Endometrium (tissue), 2 donors: ENCODE results near the gene BTK.

Experiments
- FAIRE-seq: peaks from 2 replicates; lab custom pipeline; 2012; peaks lifted over from hg19 to GRCh38; lab: Jason Lieb, UNC
- donor health status: control.
- donor health status: control.

BTK gene

DNA sequence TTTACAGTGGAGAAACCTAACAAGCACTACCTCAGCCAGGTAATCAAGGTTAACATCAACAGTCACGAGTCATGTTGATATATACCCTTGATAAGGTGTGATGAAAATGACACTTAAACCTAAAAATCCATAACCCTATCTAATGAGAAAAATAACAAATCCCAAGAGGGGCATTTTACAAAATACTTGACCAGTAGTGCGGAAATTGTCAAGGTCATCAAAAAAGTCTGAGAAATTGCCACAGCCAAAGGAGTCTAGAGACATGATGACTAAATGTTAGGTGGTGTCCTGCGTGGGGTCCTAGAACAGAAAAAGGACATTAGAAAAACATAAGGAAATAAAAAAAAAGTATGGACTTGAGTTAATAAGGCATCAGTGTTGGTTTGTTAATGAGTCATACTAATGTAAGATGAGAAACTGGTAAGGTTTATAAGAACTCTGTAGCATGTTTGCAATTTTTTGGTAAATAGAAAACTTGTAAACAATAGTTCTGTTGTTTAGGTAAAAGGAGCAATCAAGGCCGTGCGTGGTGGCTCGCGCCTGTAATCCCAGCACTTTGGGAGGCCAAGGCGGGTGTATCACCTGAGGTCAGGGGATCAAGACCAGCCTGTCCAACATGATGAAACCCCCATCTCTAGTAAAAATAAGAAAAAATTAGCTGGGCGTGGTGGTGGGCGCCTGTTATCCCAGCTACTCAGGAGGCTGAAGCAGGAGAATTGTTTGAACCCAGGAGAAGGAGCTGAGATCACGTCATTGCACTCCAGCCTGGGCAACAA is 7.7 kb upstream of the BTK start:
- no peak for FAIRE-seq

DNA sequence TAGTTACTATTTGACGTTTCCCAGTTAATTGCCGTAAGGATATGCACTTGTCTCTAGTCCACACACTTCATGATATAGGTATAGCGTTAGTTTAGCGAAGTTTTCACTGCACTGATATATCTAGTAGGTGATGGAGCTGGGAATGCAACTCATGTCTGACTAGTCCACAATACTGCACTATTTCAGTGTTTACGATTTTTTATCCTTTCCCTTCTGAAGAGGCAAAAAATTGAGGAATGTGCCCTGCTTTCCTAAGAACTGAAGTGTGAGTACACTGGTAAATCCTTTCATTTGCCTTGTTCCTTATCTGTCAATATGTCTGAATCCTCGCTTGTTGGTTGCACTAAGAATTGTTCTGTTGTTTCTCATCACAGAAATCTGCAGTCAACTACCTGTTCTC is 5.8 kb upstream of the BTK start:
- FAIRE-seq, result no peak

DNA sequence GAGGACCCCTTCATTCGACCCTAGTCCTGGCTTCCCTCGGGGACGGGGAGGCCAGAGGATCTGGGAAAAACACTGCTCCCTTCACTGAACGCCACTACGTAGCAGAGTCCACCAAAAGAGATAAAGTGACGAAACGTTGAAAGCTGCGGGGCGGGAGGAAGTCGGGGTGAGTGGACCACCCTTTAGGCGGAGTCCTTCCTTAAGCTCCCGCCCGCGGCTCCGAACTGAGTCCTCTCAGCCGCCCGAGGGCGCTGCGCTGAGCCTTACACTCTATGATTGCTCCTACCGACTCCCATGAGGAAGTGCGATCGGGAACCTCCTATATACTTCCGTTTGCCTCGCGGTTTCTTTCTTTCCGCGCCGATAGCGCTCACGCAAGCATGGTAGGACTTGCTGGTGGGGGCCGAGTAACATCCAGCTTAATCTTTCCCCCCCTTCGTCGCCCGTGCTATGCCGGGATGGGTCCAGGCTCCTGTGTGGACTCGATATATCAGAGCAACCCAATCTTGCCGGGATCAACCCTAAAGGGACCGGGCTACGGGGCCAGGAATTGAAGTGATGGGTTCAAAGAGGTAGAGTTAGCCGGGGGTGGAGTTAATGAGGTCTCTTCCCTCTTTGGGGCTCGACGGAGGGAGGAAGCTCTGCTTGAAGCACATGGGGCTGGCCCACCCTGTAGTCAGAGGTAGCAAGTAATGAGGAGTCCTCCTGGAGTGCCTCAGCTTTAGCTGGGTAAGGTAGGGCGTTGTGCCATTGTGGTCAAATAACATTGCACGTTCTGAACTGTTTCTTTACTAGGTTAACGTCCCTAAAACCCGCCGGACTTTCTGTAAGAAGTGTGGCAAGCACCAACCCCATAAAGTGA is 4.9 kb upstream of the BTK start, which contains the start of gene RPL36A:
RPL36A (plus strand) TSS at position 348 of the 862 bp plus-strand sequence; CDS start at position 381, 33 bp downstream.
- FAIRE-seq, result no peak

DNA sequence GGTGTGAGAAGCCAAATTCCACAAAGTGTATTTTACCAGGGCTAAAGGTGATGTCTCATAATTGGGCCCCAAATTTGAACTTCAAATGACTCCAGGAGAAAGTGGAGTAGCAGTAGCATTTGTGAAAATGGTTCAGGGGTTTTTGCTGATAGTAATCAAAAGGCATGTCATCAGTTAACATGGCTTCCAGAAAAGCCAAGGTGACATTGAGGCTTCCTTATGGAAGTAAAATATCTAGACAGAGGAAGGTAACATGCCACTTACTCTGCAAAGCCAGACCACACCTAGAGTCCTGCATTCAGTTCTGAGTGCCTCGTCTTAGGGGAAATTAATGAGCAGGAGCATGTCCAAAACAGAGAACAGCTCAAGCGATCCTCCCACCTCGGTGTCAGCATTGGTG is 2.6 kb upstream of the BTK start:
- no peak for FAIRE-seq

DNA sequence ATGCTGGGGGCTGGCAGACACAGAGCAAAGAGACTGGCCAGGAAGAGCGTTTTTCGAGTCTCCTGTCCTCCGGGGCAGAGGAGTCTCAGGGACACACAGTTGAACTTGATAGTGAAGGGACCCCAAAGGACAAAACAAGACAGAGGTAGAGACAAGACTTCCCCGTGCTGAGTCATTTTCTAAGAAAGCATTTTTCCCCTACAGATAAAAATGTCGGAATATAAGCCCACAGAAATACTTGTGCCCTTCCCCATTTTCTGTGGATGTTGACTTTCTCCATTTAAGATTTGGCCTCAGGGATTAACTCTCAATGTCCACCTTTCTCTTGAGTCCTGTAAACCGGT is 523 bp upstream of the BTK start:
- no peak for FAIRE-seq

DNA sequence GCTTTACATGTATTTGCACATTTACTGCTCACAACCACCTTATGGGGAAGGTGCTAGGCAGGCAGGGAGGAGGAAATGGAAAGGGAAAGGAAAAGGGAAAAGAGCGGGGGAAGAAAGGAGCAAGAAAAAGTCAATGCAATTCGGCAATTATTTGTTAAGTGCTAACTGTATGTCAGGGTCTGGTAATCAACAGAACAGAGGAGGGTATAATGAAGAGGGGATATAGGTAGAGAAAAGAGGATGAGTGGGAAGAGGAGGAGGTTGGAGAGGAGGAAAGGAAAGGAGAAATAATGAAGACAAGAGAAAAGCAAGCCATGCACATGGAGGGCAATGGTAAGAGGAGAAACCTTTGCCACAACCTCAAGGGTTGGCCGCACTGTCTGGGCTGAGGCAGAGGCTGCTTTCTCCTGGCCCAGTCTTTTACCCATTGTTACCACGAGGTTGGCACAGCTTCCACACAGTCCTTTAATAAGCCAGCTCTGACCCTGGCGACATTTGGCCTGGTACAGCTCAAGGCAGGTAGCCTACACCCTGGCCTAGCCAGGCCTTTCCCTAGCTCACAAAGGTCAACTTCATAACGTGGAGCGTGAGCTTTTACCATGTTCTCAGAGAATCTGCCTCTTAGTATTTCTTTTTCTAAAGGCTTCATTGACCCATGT is 836 bp downstream of the BTK start:
- no peak for FAIRE-seq

DNA sequence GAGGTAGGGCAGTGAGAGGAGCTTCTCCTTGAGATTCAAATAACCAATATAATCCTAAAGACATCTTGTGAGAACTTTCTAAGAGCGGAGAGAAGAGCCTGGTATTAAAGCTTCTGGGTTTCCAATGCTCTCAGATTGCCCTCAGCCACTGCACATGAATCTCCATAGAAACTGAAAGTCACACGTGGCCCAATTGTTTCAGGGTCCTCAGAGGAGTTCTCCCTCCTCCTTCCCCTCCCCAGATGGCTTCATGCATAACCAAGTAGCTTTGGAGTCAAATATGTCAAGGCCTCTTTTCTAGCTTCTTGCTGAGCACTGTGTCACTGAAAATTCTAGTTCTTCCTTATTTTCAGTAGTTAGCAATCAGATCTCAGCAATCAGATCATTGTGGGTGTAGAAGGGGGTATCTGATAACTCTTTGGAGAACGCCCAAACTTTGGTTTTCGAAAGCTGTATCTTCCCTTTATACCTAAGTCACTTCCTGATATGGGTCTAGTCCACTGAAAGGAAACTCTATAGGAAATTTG is 2.2 kb downstream of the BTK start:
- FAIRE-seq, result no peak

DNA sequence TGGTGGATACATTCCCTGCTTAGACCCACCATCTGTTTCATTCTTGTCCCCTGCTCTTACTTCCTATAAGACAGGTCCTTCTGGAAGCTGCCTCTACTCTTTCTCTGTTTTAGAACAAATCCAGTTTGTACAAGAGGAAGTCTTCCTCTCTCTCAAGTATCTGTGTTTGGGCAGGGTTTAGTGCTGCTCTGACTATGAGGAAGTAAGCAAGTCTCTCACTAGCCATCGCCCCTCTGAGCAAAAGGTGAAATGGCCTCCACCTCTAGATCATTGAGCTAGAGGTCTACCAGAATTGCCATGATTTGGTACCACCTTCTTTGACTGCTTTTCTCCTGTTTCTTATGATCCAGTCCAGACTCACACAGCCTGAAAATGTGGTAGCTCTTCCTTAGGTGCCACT is 8.4 kb downstream of the BTK start:
- no peak for FAIRE-seq

DNA sequence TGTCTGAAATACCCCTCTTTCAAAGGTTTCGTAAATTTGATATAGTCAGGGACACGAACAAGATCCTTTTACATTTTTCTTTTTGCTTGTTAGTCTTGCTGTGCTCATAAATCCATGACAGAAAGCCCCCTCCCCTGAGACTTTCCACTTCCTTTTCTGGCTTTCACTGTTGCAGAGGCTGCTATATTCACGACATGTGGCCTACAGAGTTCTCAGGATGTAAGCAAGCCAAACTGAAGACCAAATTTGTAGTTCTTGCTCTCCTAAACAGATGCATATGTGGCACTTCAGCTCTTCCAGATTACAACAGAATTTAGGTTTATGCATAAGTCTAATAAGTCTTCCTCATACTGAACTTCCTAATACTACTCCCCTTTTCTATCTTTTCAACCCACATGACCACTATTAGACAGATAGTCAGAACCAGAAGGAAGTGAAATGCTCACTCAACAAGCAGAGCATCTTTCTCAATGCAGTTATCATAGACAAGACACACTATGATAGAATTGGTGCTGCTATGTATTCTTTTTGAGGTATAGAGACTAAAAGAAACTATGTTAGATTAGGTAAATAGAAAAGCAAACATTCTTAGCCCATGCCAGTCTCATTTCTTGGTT is 15.0 kb downstream of the BTK start:
- FAIRE-seq, result no peak

DNA sequence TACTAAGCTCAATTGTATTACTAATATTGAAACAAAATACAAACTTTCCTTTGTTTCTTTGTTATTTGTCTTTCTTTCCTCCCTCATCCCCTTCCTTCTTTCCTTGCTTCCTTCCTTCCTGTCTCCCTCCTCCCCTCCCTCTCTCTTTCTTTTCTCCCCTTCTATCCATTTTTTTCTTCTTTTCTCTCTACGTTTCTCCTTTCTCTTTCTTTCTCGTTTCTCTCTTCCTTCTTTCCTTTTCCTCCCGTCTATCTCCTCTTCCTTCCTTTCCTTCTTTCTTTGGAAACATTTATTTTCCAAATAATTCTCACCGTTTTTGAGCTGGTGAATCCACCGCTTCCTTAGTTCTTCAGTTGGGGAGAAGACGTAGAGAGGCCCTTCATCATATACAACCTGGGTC is 16.3 kb downstream of the BTK start:
- FAIRE-seq, result no peak

DNA sequence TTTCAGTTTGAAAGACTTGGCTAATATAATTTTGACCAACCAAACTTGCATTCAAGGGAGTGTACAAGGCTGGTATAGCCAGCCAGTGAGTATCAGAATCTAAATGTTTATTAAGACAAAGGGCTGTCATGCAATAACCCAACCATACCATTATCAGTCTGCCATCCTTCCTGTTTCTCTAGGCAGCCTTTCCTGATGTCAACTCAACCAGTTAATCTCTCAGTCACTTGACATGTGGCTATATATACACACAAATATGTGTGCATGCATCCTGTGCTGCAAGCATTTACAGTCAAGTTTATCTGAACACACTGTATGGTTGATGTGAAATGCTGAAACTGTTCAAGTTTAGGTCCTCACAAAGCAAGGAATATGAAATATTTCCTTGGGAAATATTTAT is 17.2 kb downstream of the BTK start:
- FAIRE-seq, result no peak

DNA sequence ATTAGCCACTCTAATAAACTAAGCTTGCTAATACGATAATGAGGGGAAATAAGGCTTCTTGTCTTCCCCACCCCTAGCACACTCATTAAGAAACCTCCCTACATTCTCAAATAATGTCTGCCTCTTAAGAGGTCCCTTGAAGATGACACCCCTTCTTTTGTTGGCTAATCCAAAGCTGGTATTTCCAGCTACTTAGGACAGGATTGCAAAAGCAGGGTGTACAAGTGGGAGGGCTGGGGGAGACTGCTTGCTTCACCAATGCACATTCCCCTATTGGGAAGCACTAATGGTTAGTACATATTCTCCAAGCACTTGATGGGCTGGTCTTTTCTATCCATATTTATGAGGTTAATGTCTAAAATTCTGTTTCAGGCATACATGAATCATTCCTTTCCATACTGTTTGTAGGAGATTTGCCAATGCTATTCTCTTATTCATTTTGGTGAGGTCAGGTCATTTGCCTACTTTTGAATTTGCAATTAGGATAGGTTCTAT is 20.6 kb downstream of the BTK start:
- FAIRE-seq, result no peak

DNA sequence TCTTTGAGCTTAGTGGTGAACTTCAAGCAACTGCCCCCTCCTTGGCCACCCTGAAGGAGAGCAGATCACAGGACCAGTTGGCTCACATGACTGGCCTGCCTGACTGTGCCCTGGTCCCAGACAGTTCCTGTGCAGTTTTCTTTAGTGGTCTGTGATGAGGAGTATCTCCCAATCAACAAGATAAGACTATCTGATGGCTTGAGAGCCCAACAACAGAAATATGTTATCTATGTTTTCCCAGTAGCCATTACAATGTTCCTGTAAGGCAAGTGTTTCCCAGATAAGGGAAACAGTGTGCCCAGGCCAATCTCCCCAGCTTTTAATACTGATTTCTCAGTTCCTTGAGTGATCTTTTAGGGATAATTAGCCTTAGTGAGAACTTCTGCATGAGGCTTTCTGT is 23.2 kb downstream of the BTK start:
- no peak for FAIRE-seq

DNA sequence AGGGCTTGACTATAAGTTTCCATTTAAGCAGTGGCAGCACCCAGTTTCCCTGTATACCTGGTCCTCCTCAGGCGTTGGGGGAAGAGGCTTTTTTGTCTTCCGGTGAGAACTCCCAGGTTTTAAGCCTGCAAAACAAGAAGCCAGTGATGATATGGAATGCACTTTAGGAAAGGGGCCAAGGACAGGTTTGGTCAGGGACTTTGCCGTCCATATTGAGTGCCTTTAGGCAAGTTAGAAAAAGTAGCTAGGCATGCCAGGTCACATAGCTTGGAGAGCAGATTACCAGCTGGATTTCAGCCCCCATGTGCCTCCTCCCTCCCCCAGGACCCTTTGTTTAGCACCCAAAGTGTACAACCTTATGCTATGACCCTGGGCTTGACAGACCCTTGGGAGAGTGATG is 23.9 kb downstream of the BTK start:
- FAIRE-seq, result no peak

DNA sequence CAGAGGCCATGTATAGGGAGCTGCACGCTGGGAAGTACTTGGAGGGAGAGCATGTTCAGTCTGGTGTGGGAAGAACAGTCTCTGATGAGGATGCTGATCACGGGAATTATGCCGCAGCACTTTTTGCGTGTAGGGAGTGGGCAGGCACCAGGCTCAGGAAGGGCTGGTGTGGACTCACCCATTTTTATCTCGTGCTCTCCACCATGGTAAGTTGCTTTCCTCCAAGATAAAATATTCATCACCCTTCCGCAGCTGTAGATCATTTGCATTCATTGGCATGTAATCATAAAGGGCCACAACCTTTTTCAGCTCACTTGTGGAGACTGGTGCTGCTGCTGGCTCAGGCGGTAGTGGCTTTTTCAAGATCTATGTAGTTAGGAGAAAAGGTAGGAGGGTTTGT is 25.6 kb downstream of the BTK start:
- no peak for FAIRE-seq

DNA sequence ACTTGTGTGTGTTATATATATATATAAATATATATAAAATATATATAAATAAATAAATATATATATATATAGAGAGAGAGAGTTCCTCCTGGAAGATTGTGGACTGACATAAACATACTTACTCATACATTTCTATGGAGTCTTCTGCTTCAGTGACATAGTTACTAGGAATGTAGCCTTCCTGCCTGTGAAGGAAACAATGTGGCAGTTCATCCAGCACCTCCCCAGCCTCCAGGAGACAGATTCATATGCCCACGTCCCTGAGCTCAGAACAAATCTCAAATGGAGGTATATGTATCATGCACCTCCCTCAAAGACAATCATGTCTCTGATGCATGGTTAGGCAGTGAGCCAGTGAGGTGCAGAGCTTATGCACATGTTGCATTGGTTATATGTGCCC is 26.0 kb downstream of the BTK start:
- no peak for FAIRE-seq

DNA sequence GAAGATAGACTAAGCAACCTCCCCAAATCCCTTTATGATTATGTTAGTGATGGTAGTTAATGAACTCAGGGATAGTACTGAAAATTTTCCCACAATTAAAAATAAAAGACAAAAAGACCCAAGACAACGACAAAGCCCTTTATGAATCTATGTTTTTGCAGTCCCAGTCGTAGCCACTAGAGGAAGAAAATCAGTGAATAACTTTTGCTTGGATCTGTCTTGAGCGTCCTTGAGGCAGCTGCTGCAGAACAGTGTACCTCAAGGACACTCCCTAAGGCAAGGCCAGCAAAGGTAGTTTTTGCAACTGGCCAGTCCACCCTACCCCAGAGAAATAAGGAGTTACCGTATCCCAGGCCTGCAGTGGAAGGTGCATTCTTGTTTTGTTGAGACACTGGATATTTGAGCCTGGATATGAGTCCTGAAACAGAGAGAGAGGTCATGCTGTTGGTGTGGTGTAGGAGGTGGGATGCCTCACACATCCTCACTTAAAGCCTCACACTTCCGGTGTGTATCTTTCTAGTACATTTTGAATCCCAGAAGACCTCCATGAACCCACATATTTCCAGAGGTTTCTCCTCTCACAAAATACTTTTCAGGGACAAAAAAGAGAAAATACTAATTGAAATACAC is 28.7 kb downstream of the BTK start:
- no peak for FAIRE-seq

DNA sequence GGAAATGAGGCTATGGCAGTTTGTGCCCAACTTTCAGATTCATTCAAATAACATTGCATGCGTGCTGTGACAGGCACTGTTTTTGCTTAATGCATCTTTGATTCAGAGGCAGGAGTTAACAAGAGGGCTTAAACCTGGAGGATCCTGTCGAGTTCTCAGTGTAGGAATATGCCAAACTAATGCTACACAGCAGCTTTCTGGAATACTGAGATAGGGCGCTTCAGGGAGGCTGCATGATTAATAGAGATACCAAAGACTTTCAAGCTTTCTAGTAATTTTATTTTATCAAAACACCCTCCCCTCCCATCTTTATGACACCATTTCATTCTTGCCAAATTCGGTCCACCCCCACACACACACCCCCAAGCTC is 36.8 kb downstream of the BTK start:
- no peak for FAIRE-seq

DNA sequence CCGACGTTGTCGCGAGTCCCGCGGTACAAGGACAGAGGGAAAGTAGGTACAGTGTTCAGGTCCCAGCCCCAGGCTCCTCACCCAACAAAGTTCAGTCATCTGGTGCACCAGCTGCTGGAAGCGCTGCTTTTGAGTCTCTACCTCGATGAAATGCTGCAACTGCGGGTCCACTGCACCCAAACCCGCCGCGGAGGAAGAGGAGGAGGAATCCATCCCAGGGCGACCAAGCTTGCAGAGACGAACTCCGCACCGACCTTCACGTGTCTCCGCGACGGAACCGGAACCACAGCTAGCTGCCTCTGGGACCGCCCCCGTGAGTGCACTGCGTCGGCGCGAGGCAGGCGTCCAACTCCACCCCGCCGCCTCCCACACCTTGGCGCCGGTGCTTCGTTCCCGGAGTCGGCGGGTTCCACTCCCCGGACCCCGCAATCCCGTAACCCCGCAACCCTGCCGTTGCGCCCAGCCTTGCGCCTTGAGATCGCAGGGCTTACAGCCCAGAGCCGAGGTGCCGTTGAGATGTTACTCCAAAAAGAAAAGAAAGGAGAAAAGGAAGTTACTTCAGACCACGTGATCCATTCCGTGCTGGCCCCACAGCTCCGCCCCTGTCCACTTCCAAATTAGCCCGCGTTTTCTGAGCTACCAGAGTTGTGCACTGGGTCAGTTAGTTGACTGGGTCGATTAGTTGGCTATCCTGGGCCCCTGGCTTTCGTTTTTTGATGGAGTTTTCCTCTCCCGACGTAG is 37.4 kb downstream of the BTK start, which contains the start of gene TIMM8A:
TIMM8A (minus strand) TSS at position 291 of the 741 bp plus-strand sequence; CDS start at position 213, 78 bp downstream.
- FAIRE-seq, result no peak

DNA sequence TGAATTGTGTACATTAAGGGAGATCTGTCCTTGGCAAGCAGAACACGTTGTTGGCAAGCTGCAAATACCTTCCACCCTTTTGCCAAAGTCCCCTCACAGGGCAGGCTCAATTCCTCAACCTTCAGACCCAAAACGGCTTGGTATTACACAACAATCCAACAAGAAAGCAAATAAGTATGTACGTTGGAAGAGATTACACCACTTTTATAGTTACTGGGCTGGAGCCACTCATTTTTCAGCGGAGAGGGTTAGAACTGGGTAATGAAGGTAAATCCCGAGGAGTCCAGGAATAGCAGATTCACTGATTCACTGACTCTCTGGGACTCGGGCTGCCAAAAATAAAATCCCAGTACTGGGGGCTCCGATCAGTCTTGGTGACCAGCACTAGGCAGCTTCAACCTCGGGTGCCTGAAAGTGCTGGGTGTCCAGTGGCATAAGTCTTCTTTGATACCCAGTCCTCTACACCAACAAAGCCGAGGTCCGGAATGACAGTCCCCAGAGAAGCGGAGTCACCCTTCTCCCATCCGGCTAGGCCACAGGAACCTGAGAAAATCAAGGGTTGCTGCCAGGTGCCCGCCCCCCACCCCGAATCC is 38.0 kb downstream of the BTK start:
- no peak for FAIRE-seq
